Natural killer cell (primary cell): ENCODE measurements around the gene PDCD4. TPM values are rescaled to one million over a fixed set of nuclear protein-coding genes. Genes with fewer than 3 reads are reported as not detected.

Experiments used
- ATAC-seq, 3 donors: fragments of 150-1000 bp in 2 of 3; fragments of 200-7000 bp in 1 of 3; cut with Tn5 transposase; 1 replicate in 1 of 3; 2 replicates in 2 of 3; pipeline ENCODE4 v1.10.0; 2021; ENCODE audit warnings: mild to moderate bottlenecking in 2 of 3, moderate library complexity in 2 of 3
- DNase-seq, 2 donors: peaks; one replicate each; pipeline versions ENCODE4 v3.0.0 to v3.0.0-alpha.2; 2013 to 2021; ENCODE audit warnings: mixed read lengths in 1 of 2
- H3K27ac ChIP-seq: one replicate; pipeline ENCODE4 v1.5.1; 2013; ENCODE audit warnings: mild to moderate bottlenecking, low read length
- H3K27me3 ChIP-seq: one replicate; pipeline ENCODE4 v1.6.1; 2013; ENCODE audit warnings: low read length; ENCODE audit not compliant: control insufficient read depth, insufficient read depth
- H3K36me3 ChIP-seq: one replicate; pipeline ENCODE4 v1.6.1; 2013; ENCODE audit warnings: low read length; ENCODE audit not compliant: control insufficient read depth, insufficient read depth
- H3K4me1 ChIP-seq: one replicate; pipeline ENCODE4 v1.6.1; 2013; ENCODE audit warnings: low read length; ENCODE audit not compliant: control insufficient read depth, insufficient read depth
- H3K4me3 ChIP-seq: one replicate; pipeline ENCODE4 v1.5.1; 2013; ENCODE audit warnings: low read length
- H3K9me3 ChIP-seq: one replicate; pipeline ENCODE4 v1.6.1; 2013; ENCODE audit warnings: low read length; ENCODE audit not compliant: control insufficient read depth, insufficient read depth
- H3K27ac Mint-ChIP-seq, 2 donors: one replicate each; pipeline ENCODE4 v1.8.0; 2022; ENCODE audit warnings: mild to moderate bottlenecking in 2 of 2, mixed read lengths in 2 of 2, moderate library complexity in 1 of 2
- H3K27me3 Mint-ChIP-seq, 2 donors: one replicate each; pipeline ENCODE4 v1.8.0; 2022; ENCODE audit warnings: low read depth in 2 of 2, mixed read lengths in 2 of 2
- H3K36me3 Mint-ChIP-seq: one replicate; pipeline ENCODE4 v1.8.0; 2022; ENCODE audit warnings: mixed read lengths
- H3K4me1 Mint-ChIP-seq, 2 donors: one replicate each; pipeline ENCODE4 v1.8.0; 2022; ENCODE audit warnings: mixed read lengths in 2 of 2
- H3K4me3 Mint-ChIP-seq: one replicate; pipeline ENCODE4 v1.8.0; 2022; ENCODE audit warnings: mild to moderate bottlenecking, moderate library complexity, mixed read lengths
- H3K9me3 Mint-ChIP-seq, 2 donors: one replicate each; pipeline ENCODE4 v1.8.0; 2022; ENCODE audit warnings: mixed read lengths in 2 of 2
- WGBS: methylation state at CpG from one replicate; pipeline ENCODE4 v1.1.7; 2013; ENCODE audit warnings: missing lambda C conversion rate; ENCODE audit not compliant: insufficient coverage; 5-methylcytosine and 5-hydroxymethylcytosine counted together
- intact Hi-C: fragments of 100-400 bp; cut with micrococcal nuclease; formaldehyde crosslinking; loops from one replicate; pipeline ENCODE4 v1.14.2; 2022
- total RNA-seq, 4 donors: library from RNA; stranded (reverse); fragments of 120-200 nt in 1 of 4; gene quantifications; one replicate each; pipeline versions ENCODE4 v1.2.3 to v1.2.4, GENCODE V29; 2013 to 2022
- TF ChIP-seq, protein P1 (sequence below): fragments of 200-600 bp; IDR thresholded peaks from one replicate; pipeline ENCODE4 v1.8.0; 2022; ENCODE audit warnings: antibody characterized with exemption

The PDCD4 gene
- total RNA-seq, 3 donors from 2014 or later (not counting 1 experiment from before 2014, with no cell fraction given), result 199 to 241 (median 222) TPM

DNA sequence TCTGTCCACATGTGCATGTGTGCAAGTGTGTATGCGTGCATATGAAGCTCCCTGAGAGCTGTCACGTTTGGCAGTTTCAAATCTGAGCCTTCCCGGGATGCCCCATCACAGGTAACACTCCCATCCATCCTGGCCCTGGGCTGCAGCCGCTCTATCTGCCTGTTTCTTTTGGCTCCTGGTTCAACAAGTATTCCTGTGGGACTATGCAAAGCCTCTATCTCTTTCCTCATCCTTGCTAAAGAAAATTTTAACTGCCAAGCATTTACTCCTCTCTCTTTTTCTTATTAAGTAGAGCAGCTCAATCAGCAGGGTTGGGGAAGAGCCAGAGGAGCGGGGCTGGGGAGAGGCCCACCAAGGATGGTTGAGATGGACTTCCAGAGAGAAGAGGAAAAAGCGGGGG lies 24.4 kb upstream of the PDCD4 start:
- peaks cover 0 to 3% of the 10 kb centered on the region in 2 donors for H3K9me3 Mint-ChIP-seq
- TF ChIP-seq, protein P1, sequence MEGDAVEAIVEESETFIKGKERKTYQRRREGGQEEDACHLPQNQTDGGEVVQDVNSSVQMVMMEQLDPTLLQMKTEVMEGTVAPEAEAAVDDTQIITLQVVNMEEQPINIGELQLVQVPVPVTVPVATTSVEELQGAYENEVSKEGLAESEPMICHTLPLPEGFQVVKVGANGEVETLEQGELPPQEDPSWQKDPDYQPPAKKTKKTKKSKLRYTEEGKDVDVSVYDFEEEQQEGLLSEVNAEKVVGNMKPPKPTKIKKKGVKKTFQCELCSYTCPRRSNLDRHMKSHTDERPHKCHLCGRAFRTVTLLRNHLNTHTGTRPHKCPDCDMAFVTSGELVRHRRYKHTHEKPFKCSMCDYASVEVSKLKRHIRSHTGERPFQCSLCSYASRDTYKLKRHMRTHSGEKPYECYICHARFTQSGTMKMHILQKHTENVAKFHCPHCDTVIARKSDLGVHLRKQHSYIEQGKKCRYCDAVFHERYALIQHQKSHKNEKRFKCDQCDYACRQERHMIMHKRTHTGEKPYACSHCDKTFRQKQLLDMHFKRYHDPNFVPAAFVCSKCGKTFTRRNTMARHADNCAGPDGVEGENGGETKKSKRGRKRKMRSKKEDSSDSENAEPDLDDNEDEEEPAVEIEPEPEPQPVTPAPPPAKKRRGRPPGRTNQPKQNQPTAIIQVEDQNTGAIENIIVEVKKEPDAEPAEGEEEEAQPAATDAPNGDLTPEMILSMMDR, result no peak
- WGBS, result 93% methylated on average over 6 of the region's 6 CpGs
- H3K36me3 Mint-ChIP-seq, result no peaks in the 10 kb centered on the region
- intact Hi-C loops, result no loop called here
- no peak for ATAC-seq
- Histone ChIP-seq H3K27me3 (no peaks in the 10 kb centered on the region), H3K9me3 (no peaks in the 10 kb centered on the region), H3K4me3 (no peak overlapping the region), H3K36me3 (no peaks in the 10 kb centered on the region), H3K27ac (no peak overlapping the region), H3K4me1 (peaks cover 87% of the 10 kb centered on the region)
- H3K27ac Mint-ChIP-seq, result no peak overlapping the region
- H3K4me1 Mint-ChIP-seq, result peaks cover 58 to 66% of the 10 kb centered on the region in 2 donors
- H3K27me3 Mint-ChIP-seq, result peaks cover 20 to 21% of the 10 kb centered on the region in 2 donors
- no peak overlapping the region for H3K4me3 Mint-ChIP-seq
- no peak for DNase-seq

DNA sequence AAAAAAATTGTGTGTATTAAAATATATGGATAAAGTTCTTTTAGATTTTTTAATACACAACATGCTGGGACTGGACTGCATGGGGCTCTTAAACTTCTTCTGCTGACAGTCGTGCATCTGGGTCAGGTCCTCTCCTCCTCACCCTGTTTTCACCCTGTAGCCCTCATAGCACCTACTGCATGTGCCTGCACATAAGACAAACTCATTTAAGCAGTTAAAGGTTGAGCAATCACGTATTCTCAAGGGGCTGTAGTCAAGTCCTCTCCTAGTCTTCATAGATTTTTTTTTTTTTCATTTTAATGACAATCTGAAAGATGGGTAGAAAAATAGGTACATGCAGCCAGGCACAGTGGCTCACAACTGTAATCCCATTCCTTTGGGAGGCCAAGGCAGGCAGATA lies 23.6 kb upstream of the PDCD4 start:
- Mint-ChIP-seq H3K36me3 (no peaks in the 10 kb centered on the region), H3K4me1 (peaks cover 55 to 66% of the 10 kb centered on the region in 2 donors), H3K9me3 (peaks cover 0 to 3% of the 10 kb centered on the region in 2 donors), H3K27ac (no peak overlapping the region), H3K27me3 (peaks cover 13 to 14% of the 10 kb centered on the region in 2 donors), H3K4me3 (no peak overlapping the region)
- intact Hi-C loops, result no loop called here
- Histone ChIP-seq H3K27ac (no peak overlapping the region), H3K27me3 (no peaks in the 10 kb centered on the region), H3K4me1 (peaks cover 82% of the 10 kb centered on the region), H3K4me3 (no peak overlapping the region), H3K9me3 (no peaks in the 10 kb centered on the region), H3K36me3 (no peaks in the 10 kb centered on the region)
- WGBS, result 81% methylated on average over 2 of the region's 2 CpGs
- TF ChIP-seq, protein P1, result no peak
- ATAC-seq (no peak), DNase-seq (no peak)

DNA sequence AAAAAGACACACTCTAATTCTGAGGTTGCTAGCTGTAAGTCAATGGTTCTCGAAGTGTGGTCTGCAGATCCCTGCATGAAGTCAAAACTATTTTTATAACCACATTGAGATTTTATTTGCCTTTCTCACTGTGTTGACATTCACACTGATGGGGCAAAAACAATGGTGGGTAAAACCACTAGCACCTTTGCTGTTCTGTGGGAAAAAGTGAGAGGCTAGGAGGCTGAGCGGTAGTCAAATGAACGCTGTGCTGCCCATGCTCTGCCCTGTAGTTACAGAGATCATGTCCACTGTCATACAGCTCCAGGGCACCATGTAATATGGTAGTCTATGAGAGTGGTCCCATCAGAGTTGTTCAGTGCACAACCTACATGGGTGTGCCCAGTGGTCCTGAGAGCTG lies 21.6 kb upstream of the PDCD4 start:
- Mint-ChIP-seq H3K9me3 (peaks cover 0 to 3% of the 10 kb centered on the region in 2 donors), H3K27me3 (peaks cover 5 to 11% of the 10 kb centered on the region in 2 donors), H3K4me3 (peak overlapping the region; percentile 83), H3K27ac (peak overlapping the region; percentile 85 to 87), H3K36me3 (no peaks in the 10 kb centered on the region), H3K4me1 (peaks cover 63 to 70% of the 10 kb centered on the region in 2 donors)
- H3K36me3 ChIP-seq, result no peaks in the 10 kb centered on the region
- WGBS, result 19% methylated on average over 3 of the region's 3 CpGs
- TF ChIP-seq, protein P1, result no peak
- no peaks in the 10 kb centered on the region for H3K27me3 ChIP-seq
- no peaks in the 10 kb centered on the region for H3K9me3 ChIP-seq
- DNase-seq (peak in 1 of 2 donors; percentile 67), ATAC-seq (peak; percentile 86 to 92 (median 87))
- H3K27ac ChIP-seq, result peak overlapping the region; percentile 36
- no peak overlapping the region for H3K4me3 ChIP-seq
- intact Hi-C loops, result loop anchor here (1.0 kb wide), 2 partner anchors 10 to 22 kb away; no protein-coding TSS in a partner anchor
- H3K4me1 ChIP-seq, result peaks cover 65% of the 10 kb centered on the region
